ENCODE data around the gene TBC1D22A.

DNA sequence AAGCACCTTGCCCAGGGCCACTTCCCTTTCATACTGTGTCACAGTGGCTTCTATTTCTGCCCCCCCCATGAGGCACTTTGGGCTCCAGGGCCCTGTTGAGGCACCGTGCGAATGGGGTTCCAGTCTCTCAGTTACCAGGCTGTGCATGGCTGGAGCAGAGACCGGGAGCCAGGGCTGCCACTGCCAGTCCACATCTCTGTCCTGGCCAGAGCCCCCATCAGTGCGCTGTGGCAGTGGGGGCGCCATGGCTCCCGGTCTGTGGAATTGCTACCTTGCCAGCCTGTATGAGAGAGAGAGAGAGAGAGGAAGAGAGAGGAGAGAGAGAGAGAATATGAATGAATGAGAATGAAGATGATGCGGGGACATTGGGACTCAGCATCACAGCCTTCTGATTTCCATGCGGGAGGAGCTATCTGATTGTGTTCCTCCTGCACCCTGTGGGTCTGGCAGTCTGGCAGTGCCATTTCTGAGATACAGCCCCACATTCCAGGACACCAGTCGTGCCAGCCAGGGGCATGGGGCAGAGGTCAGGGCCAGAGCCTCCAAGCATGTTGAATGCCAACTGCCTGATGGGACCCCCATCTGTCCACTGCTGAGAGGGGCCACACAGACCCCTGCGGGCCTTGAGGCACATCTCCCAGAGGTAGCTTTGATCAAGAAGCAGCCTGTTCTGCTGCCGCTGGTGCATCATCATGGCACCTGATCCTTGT, 279.8 kb downstream of the TBC1D22A start:
- TF ChIP-seq, protein P1, sequence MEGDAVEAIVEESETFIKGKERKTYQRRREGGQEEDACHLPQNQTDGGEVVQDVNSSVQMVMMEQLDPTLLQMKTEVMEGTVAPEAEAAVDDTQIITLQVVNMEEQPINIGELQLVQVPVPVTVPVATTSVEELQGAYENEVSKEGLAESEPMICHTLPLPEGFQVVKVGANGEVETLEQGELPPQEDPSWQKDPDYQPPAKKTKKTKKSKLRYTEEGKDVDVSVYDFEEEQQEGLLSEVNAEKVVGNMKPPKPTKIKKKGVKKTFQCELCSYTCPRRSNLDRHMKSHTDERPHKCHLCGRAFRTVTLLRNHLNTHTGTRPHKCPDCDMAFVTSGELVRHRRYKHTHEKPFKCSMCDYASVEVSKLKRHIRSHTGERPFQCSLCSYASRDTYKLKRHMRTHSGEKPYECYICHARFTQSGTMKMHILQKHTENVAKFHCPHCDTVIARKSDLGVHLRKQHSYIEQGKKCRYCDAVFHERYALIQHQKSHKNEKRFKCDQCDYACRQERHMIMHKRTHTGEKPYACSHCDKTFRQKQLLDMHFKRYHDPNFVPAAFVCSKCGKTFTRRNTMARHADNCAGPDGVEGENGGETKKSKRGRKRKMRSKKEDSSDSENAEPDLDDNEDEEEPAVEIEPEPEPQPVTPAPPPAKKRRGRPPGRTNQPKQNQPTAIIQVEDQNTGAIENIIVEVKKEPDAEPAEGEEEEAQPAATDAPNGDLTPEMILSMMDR (IDR thresholded peaks at IDR 0.05; ENCODE audit: poor library complexity), result no peak
- TF ChIP-seq EZH2 (IDR thresholded peaks at IDR 0.05; ENCODE audit: borderline replicate concordance), result no peak
